ENCODE data around the gene SRC.

The SRC gene

GRCh38 chr20:37407573-37408002, 61.6 kb downstream of the SRC start:
- no peak overlapping the region for H3K27ac ChIP-seq (replicated peaks)
- peaks cover 24% of the 10 kb centered on the region for H3K27me3 ChIP-seq (ENCODE audit: insufficient read depth, poor library complexity, severe bottlenecking)
- TF ChIP-seq GABPA (IDR thresholded peaks at IDR 0.05; ENCODE audit: low read depth) (no peak), SPI1 (IDR thresholded peaks at IDR 0.05; ENCODE audit: borderline replicate concordance, low read depth) (no peak), POLR2AphosphoS5 (IDR thresholded peaks at IDR 0.05; ENCODE audit: low read depth) (no peak)
- TF ChIP-seq, protein P1, sequence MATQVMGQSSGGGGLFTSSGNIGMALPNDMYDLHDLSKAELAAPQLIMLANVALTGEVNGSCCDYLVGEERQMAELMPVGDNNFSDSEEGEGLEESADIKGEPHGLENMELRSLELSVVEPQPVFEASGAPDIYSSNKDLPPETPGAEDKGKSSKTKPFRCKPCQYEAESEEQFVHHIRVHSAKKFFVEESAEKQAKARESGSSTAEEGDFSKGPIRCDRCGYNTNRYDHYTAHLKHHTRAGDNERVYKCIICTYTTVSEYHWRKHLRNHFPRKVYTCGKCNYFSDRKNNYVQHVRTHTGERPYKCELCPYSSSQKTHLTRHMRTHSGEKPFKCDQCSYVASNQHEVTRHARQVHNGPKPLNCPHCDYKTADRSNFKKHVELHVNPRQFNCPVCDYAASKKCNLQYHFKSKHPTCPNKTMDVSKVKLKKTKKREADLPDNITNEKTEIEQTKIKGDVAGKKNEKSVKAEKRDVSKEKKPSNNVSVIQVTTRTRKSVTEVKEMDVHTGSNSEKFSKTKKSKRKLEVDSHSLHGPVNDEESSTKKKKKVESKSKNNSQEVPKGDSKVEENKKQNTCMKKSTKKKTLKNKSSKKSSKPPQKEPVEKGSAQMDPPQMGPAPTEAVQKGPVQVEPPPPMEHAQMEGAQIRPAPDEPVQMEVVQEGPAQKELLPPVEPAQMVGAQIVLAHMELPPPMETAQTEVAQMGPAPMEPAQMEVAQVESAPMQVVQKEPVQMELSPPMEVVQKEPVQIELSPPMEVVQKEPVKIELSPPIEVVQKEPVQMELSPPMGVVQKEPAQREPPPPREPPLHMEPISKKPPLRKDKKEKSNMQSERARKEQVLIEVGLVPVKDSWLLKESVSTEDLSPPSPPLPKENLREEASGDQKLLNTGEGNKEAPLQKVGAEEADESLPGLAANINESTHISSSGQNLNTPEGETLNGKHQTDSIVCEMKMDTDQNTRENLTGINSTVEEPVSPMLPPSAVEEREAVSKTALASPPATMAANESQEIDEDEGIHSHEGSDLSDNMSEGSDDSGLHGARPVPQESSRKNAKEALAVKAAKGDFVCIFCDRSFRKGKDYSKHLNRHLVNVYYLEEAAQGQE (IDR thresholded peaks at IDR 0.05; ENCODE audit: insufficient replicate concordance, low read depth): no peak
- TF ChIP-seq, protein P2, sequence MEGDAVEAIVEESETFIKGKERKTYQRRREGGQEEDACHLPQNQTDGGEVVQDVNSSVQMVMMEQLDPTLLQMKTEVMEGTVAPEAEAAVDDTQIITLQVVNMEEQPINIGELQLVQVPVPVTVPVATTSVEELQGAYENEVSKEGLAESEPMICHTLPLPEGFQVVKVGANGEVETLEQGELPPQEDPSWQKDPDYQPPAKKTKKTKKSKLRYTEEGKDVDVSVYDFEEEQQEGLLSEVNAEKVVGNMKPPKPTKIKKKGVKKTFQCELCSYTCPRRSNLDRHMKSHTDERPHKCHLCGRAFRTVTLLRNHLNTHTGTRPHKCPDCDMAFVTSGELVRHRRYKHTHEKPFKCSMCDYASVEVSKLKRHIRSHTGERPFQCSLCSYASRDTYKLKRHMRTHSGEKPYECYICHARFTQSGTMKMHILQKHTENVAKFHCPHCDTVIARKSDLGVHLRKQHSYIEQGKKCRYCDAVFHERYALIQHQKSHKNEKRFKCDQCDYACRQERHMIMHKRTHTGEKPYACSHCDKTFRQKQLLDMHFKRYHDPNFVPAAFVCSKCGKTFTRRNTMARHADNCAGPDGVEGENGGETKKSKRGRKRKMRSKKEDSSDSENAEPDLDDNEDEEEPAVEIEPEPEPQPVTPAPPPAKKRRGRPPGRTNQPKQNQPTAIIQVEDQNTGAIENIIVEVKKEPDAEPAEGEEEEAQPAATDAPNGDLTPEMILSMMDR (IDR thresholded peaks at IDR 0.05; ENCODE audit: insufficient read depth, low read length): no peak
- no peak for DNase-seq (ENCODE audit: low read depth in 1 of 2, low spot score in 1 of 2)
- H3K4me3 ChIP-seq (replicated peaks; ENCODE audit: insufficient read depth, low read length): no peak overlapping the region

DNA sequence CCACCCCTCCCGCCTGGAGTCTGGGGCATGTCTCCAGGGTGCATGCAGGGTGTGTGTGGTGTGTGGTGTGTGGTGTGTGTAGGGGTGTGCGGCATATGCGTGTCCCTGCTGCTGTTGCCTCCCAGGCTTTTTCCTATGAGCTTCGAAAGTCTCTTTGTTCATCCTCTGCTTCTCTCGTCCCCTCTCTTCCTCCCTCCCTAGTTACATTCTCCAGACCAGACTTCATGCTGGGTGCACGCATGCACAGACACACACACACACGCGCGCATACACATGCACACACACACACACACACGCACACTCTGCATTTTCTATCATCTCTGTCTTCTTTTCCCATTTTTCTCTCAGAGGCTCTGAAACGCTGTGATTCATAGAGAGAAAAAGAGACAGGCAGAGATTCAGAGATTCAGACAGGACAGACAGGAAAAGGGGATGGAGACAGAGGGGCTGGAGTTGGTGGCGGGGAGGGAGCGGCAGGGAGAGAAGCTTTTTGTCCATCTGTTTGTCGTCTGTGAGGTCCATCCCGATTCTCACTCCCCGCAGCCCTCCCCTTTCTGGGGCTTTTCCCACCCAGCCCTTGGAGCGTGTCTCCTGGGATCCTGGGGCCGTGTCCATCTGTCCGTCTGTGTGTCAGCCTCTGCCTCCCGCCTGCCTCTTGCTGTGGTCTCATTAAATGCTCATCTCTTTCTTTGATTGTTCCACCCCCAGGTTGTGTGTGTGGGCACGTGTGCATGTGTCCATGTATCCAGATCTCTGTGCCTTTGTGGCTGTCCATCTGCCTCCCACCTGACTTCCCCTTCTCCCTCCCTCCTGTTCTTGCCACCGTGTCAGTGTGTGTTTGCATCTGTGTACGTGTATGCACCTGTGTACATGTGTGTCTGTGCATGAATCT, 62.6 kb downstream of the SRC start:
- DNase-seq (ENCODE audit: low read depth in 1 of 2, low spot score in 1 of 2): no peak
- Histone ChIP-seq H3K27me3 (ENCODE audit: insufficient read depth, poor library complexity, severe bottlenecking) (peaks cover 24% of the 10 kb centered on the region), H3K27ac (replicated peaks) (no peak overlapping the region), H3K4me3 (replicated peaks; ENCODE audit: insufficient read depth, low read length) (no peak overlapping the region)
- TF ChIP-seq GABPA (IDR thresholded peaks at IDR 0.05; ENCODE audit: low read depth) (no peak), POLR2AphosphoS5 (IDR thresholded peaks at IDR 0.05; ENCODE audit: low read depth) (no peak)
- TF ChIP-seq, protein P1 (IDR thresholded peaks at IDR 0.05; ENCODE audit: insufficient replicate concordance, low read depth): no peak

- DNase-seq (ENCODE audit: low read depth in 1 of 2, low spot score in 1 of 2): peak; percentile 19 to 50
- H3K4me3 ChIP-seq (replicated peaks; ENCODE audit: insufficient read depth, low read length): no peak overlapping the region; the same call in 1 of the 2 replicates
- TF ChIP-seq POLR2AphosphoS5 (IDR thresholded peaks at IDR 0.05; ENCODE audit: low read depth) (no peak), SPI1 (IDR thresholded peaks at IDR 0.05; ENCODE audit: borderline replicate concordance, low read depth) (no peak), GABPA (IDR thresholded peaks at IDR 0.05; ENCODE audit: low read depth) (no peak)
- TF ChIP-seq, protein P1 (IDR thresholded peaks at IDR 0.05; ENCODE audit: insufficient replicate concordance, low read depth): no peak
- TF ChIP-seq, protein P2 (IDR thresholded peaks at IDR 0.05; ENCODE audit: insufficient read depth, low read length): no peak
- no peak overlapping the region for H3K27ac ChIP-seq (replicated peaks)
- H3K27me3 ChIP-seq (ENCODE audit: insufficient read depth, poor library complexity, severe bottlenecking): peaks cover 33% of the 10 kb centered on the region
Measured at GRCh38 chr20:37411408-37412219, 65.7 kb downstream of the SRC start.

All from HL-60 (cell line).